Heart right ventricle (tissue), 16 donors: ENCODE measurements around the gene CT45A7. TPM values are rescaled to one million over a fixed set of nuclear protein-coding genes. Genes with fewer than 3 reads are reported as not detected.
"Not testable (repeated sequence)": the region's sequence is repeated elsewhere in the genome, so short reads cannot be mapped to it uniquely, and the experiment has no call there.

ENCODE experiments used
- ATAC-seq, 8 donors: fragments of 200-7000 bp; cut with Tn5 transposase; one replicate each; pipeline ENCODE4 v1.9.1; 2020; ENCODE audit warnings: mild to moderate bottlenecking in 8 of 8, moderate library complexity in 8 of 8, moderate number of reproducible peaks in 1 of 8
- DNase-seq, 2 donors: peaks; one replicate each; pipeline ENCODE4 v3.0.0-alpha.2; 2020
- H3K27ac ChIP-seq, 10 donors: fragments of 200-600 bp; sonication (generic) in 2 of 10; one replicate each; pipeline versions ENCODE4 v1.5.0 to v1.8.0; 2020 to 2022; ENCODE audit warnings: mild to moderate bottlenecking in 3 of 10
- H3K27me3 ChIP-seq, 7 donors: fragments of 200-600 bp; one replicate each; pipeline ENCODE4 v1.8.0; 2021 to 2022; ENCODE audit warnings: mild to moderate bottlenecking in 2 of 7
- H3K36me3 ChIP-seq, 9 donors: fragments of 200-600 bp; sonication (generic) in 1 of 9; one replicate each; pipeline versions ENCODE4 v1.5.0 to v1.8.0; 2020 to 2022; ENCODE audit warnings: mild to moderate bottlenecking in 2 of 9
- H3K4me1 ChIP-seq, 9 donors: fragments of 200-600 bp; sonication (generic) in 1 of 9; one replicate each; pipeline versions ENCODE4 v1.5.0 to v1.8.0; 2020 to 2022; ENCODE audit warnings: mild to moderate bottlenecking in 4 of 9
- H3K4me3 ChIP-seq, 10 donors: fragments of 200-600 bp; sonication (generic) in 2 of 10; one replicate each; pipeline versions ENCODE4 v1.5.0 to v1.8.0; 2020 to 2022; ENCODE audit warnings: mild to moderate bottlenecking in 7 of 10, moderate library complexity in 2 of 10
- H3K9me3 ChIP-seq, 11 donors: fragments of 200-600 bp in 10 of 11; sonication (generic) in 2 of 11; one replicate each; pipeline versions ENCODE4 v1.5.0 to v1.8.0; 2013 to 2022; ENCODE audit warnings: mild to moderate bottlenecking in 2 of 11, control low read depth in 1 of 11, moderate library complexity in 1 of 11
- WGBS, 2 donors: extraction: QIAGEN DNeasy Blood & Tissue Kit; methylation state at CpG; one replicate each; pipeline ENCODE4 v1.1.7; 2013; ENCODE audit warnings: inconsistent platforms in 1 of 2; 5-methylcytosine and 5-hydroxymethylcytosine counted together
- intact Hi-C, 10 donors: fragments of 100-400 bp; cut with DNase I; formaldehyde crosslinking; loops; one replicate each; pipeline versions ENCODE4 v1.11.1 to v1.14.2; 2022
- long read RNA-seq, 3 donors: library from polyadenylated mRNA; unstranded; transcript quantifications; one replicate each; pipeline ENCODE4 v2.0.0, GENCODE V29; 2020 to 2021
- polyA plus RNA-seq, 2 donors: library from polyadenylated mRNA; stranded (reverse); fragments of 200-250 nt; gene quantifications; one replicate each; pipeline ENCODE4 v1.2.3, GENCODE V29; 2013
- total RNA-seq, 10 donors: library from RNA; stranded (reverse); fragmentation: NEBNext Ultra II Directional in 3 of 10; extraction: Animal tissue kit (Norgen Biotek cat#: 25700) in 3 of 10; gene quantifications; one replicate each; pipeline versions ENCODE4 v1.2.1 to v1.2.4, GENCODE V29; 2021 to 2023
- donor health status: Arrhythmogenic right ventricular cardiomyopathy.
- donor health status: ischemic (EF 13 %, LVEDD 7.1; RV severe dilation, severe dysfunction).
- donor health status: healthy with polysubstance abuse.
- donor health status: DM: no; HTN: yes; CAD: no.
- donor health status: DM: no; HTN: no; CAD: no.
- donor health status: ischemic (EF 25% LVEDD 6.9; RV normal size, moderate dysfunction).
- donor health status: ischemic (EF 25% LVEDD 5.7; RV mildly dilated, moderate dysfunction).
- donor health status: healthy.
- donor health status: DM: yes; HTN: yes; CAD: no.
- donor health status: Ischemic cardiomyopathy.
- donor health status: ischemic (EF 35%, LVEDD 5.7; RV mildly dilated, moderate dysfunction).
- donor health status: nonischemic (EF 11% LVEDD 7.7; RV severe dilation, severe dysfunction).
- donor health status: DM: yes; HTN: yes; CAD: no.
- donor health status: PGD.
- donor health status: ischemic (EF 29% LVEDD 5.4; RV normal size, mild dysfunction).
- donor health status: nonischemic (EF 23%, LVEDD 6.1; RV moderate dilation, normal function).

CT45A7 gene
- total RNA-seq (not detected), polyA plus RNA-seq (not detected)
- long read RNA-seq, donor 1: 0 reads
- long read RNA-seq, donor 2: 0 reads
- long read RNA-seq, donor 3: 0 reads

- WGBS, 2 donors: no CpG with 5 or more reads among the region's 17 CpGs
- DNase-seq, intact Hi-C loops, H3K27me3 ChIP-seq, H3K36me3 ChIP-seq, H3K9me3 ChIP-seq, ATAC-seq, H3K4me3 ChIP-seq, H3K27ac ChIP-seq, H3K4me1 ChIP-seq: not testable (repeated sequence)
Observed at GRCh38 chrX:135837180-135837579, at the start of gene CT45A7. Gene CT45A7, minus strand, starts transcription at chrX:135837280. Its CDS starts 3,747 bp downstream, at chrX:135833533.

GRCh38 chrX:135882741-135883140 is 45.7 kb upstream of the CT45A7 start:
- 64 to 66% methylated on average over 4 of the region's 5 CpGs for WGBS, 2 donors
- H3K27me3 ChIP-seq, ATAC-seq, intact Hi-C loops, H3K4me1 ChIP-seq, H3K36me3 ChIP-seq, H3K4me3 ChIP-seq, H3K9me3 ChIP-seq, DNase-seq, H3K27ac ChIP-seq: not testable (repeated sequence)

- no CpG with 5 or more reads among the region's 17 CpGs for WGBS, 2 donors
- H3K9me3 ChIP-seq, H3K4me1 ChIP-seq, H3K36me3 ChIP-seq, ATAC-seq, H3K4me3 ChIP-seq, H3K27ac ChIP-seq, DNase-seq, H3K27me3 ChIP-seq, intact Hi-C loops: not testable (repeated sequence)
Observed at GRCh38 chrX:135871712-135872111, 34.6 kb upstream of the CT45A7 start, which contains the start of gene CT45A9. Gene CT45A9, minus strand, starts transcription at chrX:135871812. Its CDS starts 3,751 bp downstream, at chrX:135868061.

- DNase-seq, H3K4me3 ChIP-seq, H3K27ac ChIP-seq, H3K9me3 ChIP-seq, H3K27me3 ChIP-seq, ATAC-seq, intact Hi-C loops, H3K4me1 ChIP-seq, H3K36me3 ChIP-seq: not testable (repeated sequence)
- WGBS, 2 donors: no CpG with 5 or more reads among the region's 17 CpGs
Observed at GRCh38 chrX:135854438-135854837, 17.4 kb upstream of the CT45A7 start, which contains the start of gene CT45A8. Gene CT45A8, minus strand, starts transcription at chrX:135854538. Its CDS starts 3,755 bp downstream, at chrX:135850783.

- H3K36me3 ChIP-seq, intact Hi-C loops, DNase-seq, H3K9me3 ChIP-seq, H3K27ac ChIP-seq, H3K4me1 ChIP-seq, H3K4me3 ChIP-seq, H3K27me3 ChIP-seq, ATAC-seq: not testable (repeated sequence)
- WGBS, 2 donors: no CpG with 5 or more reads among the region's 17 CpGs
Observed at GRCh38 chrX:135819912-135820311, 17.2 kb downstream of the CT45A7 start, which contains the start of gene CT45A2. Gene CT45A2, minus strand, starts transcription at chrX:135820012. Its CDS starts 3,747 bp downstream, at chrX:135816265.

GRCh38 chrX:135802687-135803086 is 34.4 kb downstream of the CT45A7 start, which contains the start of gene CT45A6:
Gene CT45A6, minus strand, starts transcription at chrX:135802787. Its CDS starts 3,794 bp downstream, at chrX:135798993.
- H3K9me3 ChIP-seq, intact Hi-C loops, H3K4me3 ChIP-seq, H3K4me1 ChIP-seq, H3K27ac ChIP-seq, H3K36me3 ChIP-seq, DNase-seq, H3K27me3 ChIP-seq, ATAC-seq: not testable (repeated sequence)
- no CpG with 5 or more reads among the region's 16 CpGs for WGBS, 2 donors

GRCh38 chrX:135785403-135785802 is 51.7 kb downstream of the CT45A7 start, which contains the start of gene CT45A5:
Gene CT45A5, minus strand, starts transcription at chrX:135785503. Its CDS starts 3,774 bp downstream, at chrX:135781729.
- H3K9me3 ChIP-seq, ATAC-seq, H3K4me1 ChIP-seq, intact Hi-C loops, H3K36me3 ChIP-seq, H3K27me3 ChIP-seq, DNase-seq, H3K27ac ChIP-seq, H3K4me3 ChIP-seq: not testable (repeated sequence)
- no CpG with 5 or more reads among the region's 16 CpGs for WGBS, 2 donors

Other genes starting within 250 kb of the CT45A7 start
- not detected for gene CT45A1, start 123.6 kb downstream of the CT45A7 start, total RNA-seq
- gene CT45A1, start 123.6 kb downstream of the CT45A7 start, polyA plus RNA-seq: not detected
- gene CT45A3, start 69.1 kb downstream of the CT45A7 start, total RNA-seq: not detected
- not detected for gene CT45A3, start 69.1 kb downstream of the CT45A7 start, polyA plus RNA-seq
- not detected for gene CT45A5, start 51.8 kb downstream of the CT45A7 start, total RNA-seq
- gene CT45A5, start 51.8 kb downstream of the CT45A7 start, polyA plus RNA-seq: not detected
- gene CT45A6, start 34.5 kb downstream of the CT45A7 start, total RNA-seq: not detected
- gene CT45A6, start 34.5 kb downstream of the CT45A7 start, polyA plus RNA-seq: not detected
- gene CT45A2, start 17.3 kb downstream of the CT45A7 start, total RNA-seq: not detected
- gene CT45A2, start 17.3 kb downstream of the CT45A7 start, polyA plus RNA-seq: not detected
- gene CT45A8, start 17.3 kb upstream of the CT45A7 start, total RNA-seq: not detected
- not detected for gene CT45A8, start 17.3 kb upstream of the CT45A7 start, polyA plus RNA-seq
- not detected for gene CT45A9, start 34.5 kb upstream of the CT45A7 start, total RNA-seq
- gene CT45A9, start 34.5 kb upstream of the CT45A7 start, polyA plus RNA-seq: not detected
- not detected for gene CT45A10, start 56.2 kb upstream of the CT45A7 start, total RNA-seq
- not detected for gene CT45A10, start 56.2 kb upstream of the CT45A7 start, polyA plus RNA-seq
- not detected for gene SAGE1, start 56.4 kb upstream of the CT45A7 start, total RNA-seq
- not detected for gene SAGE1, start 56.4 kb upstream of the CT45A7 start, polyA plus RNA-seq
- gene MMGT1, start 136.7 kb upstream of the CT45A7 start, total RNA-seq: 10 to 100 TPM; 22.4 to 29.5 (median 26.4) TPM
- 10 to 100 TPM in 1 of 2 donors, 1 to 10 TPM in 1; 1.5 to 12.7 TPM for gene MMGT1, start 136.7 kb upstream of the CT45A7 start, polyA plus RNA-seq
- 10 to 100 TPM; 12.9 to 18.5 (median 15.0) TPM for gene SLC9A6, start 148.2 kb upstream of the CT45A7 start, total RNA-seq
- 10 to 100 TPM; 11.7 to 12.2 TPM for gene SLC9A6, start 148.2 kb upstream of the CT45A7 start, polyA plus RNA-seq